A549 treated with DMSO at 1 μM for 4 hours (cell line): ENCODE measurements around the gene RHOH. TPM values are rescaled to one million over a fixed set of nuclear protein-coding genes. Genes with fewer than 3 reads are reported as not detected.

Experiments
- total RNA-seq: library from RNA; stranded (reverse); fragments of 200-300 nt; extraction: Qiagen RNA extraction; gene quantifications from 5 replicates; pipeline ENCODE4 v1.2.3, GENCODE V29; 2022; ENCODE audit warnings: low read depth

RHOH gene
- total RNA-seq: 0.08 to 0.16 TPM (median 0.13 TPM) in 3 of 5 replicates, not detected in the others

GRCh38 chr4:40196724-40197281, at the start of gene RHOH:
Gene RHOH, plus strand, starts transcription at chr4:40197031. Its CDS starts 46,356 bp downstream, at chr4:40243387.

Other genes starting within 250 kb of the RHOH start
- 21.8 to 34.6 TPM (median 31.8 TPM) in 5 replicates for gene PDS5A, start 219.1 kb upstream of the RHOH start, total RNA-seq
- 2.2 to 4.3 TPM (median 3.3 TPM) in 5 replicates for gene N4BP2, start 140.2 kb upstream of the RHOH start, total RNA-seq
- gene CHRNA9, start 138.3 kb downstream of the RHOH start, total RNA-seq: 1.4 to 1.9 TPM (median 1.7 TPM) in 5 replicates